Measurements from ENCODE around the gene ACVR2A.
A peak's percentile ranks its signal among the peaks of the same experiment; 100 is the strongest.

ACVR2A gene

DNA sequence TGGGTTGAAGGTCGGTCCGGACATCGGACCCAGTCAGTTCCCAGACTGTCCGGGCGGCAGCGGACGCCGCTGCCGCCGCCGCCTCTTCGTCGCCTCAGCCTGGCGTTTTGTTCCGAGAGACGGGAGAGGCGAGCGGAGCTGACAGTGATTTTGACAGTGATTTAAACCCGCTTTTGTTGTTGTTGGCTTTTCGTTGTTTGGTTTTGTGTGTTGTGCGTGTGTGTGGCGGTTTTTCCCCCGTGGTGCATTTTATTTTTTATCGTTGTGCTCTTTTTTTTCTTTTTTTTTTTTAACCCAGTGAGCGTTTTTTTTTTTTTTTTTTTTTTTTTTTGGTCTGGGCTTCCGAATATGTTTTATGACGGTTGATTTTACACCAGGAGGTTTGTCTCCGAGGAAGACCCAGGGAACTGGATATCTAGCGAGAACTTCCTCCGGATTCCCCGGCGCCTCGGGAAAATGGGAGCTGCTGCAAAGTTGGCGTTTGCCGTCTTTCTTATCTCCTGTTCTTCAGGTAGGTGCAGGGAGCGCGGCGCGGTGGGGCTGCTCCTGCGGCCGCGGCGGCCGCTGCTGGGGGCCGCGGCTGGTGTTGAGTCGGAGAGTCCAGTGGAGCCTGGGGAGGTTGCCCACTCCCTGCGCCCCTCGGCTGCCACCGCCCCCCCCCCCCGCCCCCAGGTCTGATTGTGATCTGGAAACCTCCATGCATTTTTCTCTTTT, at the start of gene ACVR2A:
Gene ACVR2A (plus strand): TSS at position 333 of the 714 bp plus-strand sequence. CDS start 124 bp downstream, at position 457.
- H3K27ac Mint-ChIP-seq: peak within 1 kb of the TSS; percentile 75
- peaks cover 68% of the 10 kb centered on the region for H3K27me3 Mint-ChIP-seq (ENCODE audit: low read depth)
- peaks cover 21% of the 10 kb centered on the region for H3K4me1 Mint-ChIP-seq (ENCODE audit: low read depth)
- H3K9me3 Mint-ChIP-seq: no peaks in the 10 kb centered on the region
- peak within 1 kb of the TSS; percentile 89 for H3K4me3 Mint-ChIP-seq
- no peaks in the 10 kb centered on the region for H3K36me3 Mint-ChIP-seq (ENCODE audit: low read depth)

DNA sequence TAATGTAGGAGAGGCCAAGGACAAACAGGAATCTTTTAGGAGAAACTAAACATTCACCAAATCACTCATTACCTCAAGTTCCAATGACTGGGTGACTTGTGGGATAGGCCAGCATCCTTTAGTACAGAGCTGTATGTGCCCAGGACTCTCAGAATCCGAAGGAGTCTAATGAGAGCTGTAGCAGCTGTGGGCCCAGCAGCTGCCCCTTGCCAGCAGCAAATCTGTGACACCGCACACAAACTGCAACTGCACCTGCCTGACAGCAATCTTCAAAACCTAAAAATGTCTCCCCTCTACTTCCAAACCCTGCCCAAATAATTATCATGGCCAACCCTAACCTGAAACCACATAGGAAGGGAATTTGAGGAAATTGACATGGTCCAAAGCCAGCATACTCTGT, 44.5 kb upstream of the ACVR2A start:
- no peaks in the 10 kb centered on the region for H3K36me3 Mint-ChIP-seq (ENCODE audit: low read depth)
- no peak overlapping the region for H3K27ac Mint-ChIP-seq
- peaks cover 3% of the 10 kb centered on the region for H3K9me3 Mint-ChIP-seq
- H3K27me3 Mint-ChIP-seq (ENCODE audit: low read depth): no peaks in the 10 kb centered on the region
- peaks cover 10% of the 10 kb centered on the region for H3K4me1 Mint-ChIP-seq (ENCODE audit: low read depth)
- no peak overlapping the region for H3K4me3 Mint-ChIP-seq

DNA sequence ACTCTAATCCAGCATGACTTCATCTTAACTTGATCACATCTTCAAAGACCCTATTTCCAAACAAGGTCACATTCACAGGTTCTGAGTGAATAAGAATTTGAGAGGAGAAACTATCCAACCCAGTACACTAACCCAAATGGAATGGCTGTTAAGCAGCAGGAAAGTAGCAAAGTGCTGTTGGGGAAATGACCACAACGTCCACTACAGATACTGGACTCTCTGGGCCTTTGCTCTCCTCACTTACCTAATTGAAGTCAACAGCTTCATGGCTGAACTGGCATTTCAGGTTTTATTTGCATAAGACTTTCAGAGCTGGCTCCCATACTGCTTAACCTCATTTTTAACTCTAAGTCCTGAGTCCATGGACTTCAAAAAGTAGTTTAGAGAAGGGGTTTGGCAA, 38.0 kb upstream of the ACVR2A start:
- H3K9me3 Mint-ChIP-seq: peaks cover 4% of the 10 kb centered on the region
- H3K27ac Mint-ChIP-seq: no peak overlapping the region
- H3K27me3 Mint-ChIP-seq (ENCODE audit: low read depth): peaks cover 8% of the 10 kb centered on the region
- H3K4me1 Mint-ChIP-seq (ENCODE audit: low read depth): no peaks in the 10 kb centered on the region
- no peak overlapping the region for H3K4me3 Mint-ChIP-seq
- no peaks in the 10 kb centered on the region for H3K36me3 Mint-ChIP-seq (ENCODE audit: low read depth)

DNA sequence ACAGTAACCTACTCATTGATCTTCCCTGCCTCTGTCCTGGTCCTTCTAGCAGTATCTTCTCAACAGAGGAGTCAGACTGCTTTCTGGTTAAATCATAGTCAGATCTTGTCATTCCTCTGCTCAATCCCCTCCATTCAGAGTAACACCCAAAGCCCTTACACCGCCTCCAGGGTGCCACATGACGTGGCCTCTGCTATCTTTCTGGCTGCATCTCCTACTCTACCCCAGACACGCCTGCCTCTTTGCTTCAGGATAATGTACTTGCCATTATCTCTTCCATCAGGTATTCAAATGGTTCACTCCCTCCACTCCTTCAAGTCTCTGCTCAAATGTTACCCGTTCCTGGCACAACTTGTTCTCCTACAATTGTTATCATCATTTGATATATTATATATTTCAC, 36.3 kb upstream of the ACVR2A start:
- Mint-ChIP-seq H3K36me3 (ENCODE audit: low read depth) (no peaks in the 10 kb centered on the region), H3K9me3 (peaks cover 4% of the 10 kb centered on the region), H3K27me3 (ENCODE audit: low read depth) (peaks cover 8% of the 10 kb centered on the region), H3K27ac (no peak overlapping the region), H3K4me1 (ENCODE audit: low read depth) (no peaks in the 10 kb centered on the region), H3K4me3 (no peak overlapping the region)

DNA sequence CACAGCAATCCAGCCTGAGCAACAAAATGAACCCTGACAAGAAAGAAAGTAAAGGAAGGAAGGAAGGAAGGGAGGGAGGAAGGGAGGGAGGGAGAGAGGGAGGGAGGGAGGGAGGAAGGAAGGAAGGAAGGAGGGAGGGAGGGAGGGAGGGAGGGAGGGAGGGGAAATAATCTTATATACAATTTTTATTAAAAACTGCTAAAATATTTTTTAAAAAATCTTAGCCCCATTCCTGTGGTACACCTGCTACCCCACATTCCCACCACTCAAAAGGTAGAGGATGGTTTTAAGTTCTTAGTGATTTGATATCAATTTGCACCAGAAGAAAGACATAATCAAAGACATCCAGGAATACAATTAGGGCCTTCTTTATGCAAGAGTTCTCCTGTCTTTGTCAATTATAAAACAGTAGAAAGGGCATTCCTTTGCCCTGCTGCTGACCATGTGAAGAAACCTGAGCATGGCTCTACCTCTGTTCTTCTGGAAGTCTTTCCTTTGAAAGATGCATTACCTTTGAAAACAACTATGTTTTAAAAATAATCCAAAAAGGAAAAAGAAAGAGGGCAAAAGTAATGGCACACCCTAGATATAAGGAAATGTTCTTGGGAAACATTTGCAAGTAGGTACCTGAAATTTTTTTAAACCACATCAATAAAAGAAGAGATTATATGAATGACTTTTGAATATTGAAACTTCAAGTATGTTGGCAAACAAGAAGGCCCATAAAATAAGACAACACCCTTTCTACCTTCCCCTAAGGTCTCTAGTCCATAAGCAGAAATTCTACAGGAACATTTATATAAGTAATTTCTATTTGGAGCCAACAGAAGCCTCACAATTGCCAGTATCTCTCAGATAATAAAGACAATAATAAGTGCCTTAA, 33.7 kb upstream of the ACVR2A start:
- H3K27ac Mint-ChIP-seq: no peak overlapping the region
- peaks cover 8% of the 10 kb centered on the region for H3K27me3 Mint-ChIP-seq (ENCODE audit: low read depth)
- H3K36me3 Mint-ChIP-seq (ENCODE audit: low read depth): no peaks in the 10 kb centered on the region
- peaks cover 4% of the 10 kb centered on the region for H3K9me3 Mint-ChIP-seq
- H3K4me3 Mint-ChIP-seq: no peak overlapping the region
- no peaks in the 10 kb centered on the region for H3K4me1 Mint-ChIP-seq (ENCODE audit: low read depth)

DNA sequence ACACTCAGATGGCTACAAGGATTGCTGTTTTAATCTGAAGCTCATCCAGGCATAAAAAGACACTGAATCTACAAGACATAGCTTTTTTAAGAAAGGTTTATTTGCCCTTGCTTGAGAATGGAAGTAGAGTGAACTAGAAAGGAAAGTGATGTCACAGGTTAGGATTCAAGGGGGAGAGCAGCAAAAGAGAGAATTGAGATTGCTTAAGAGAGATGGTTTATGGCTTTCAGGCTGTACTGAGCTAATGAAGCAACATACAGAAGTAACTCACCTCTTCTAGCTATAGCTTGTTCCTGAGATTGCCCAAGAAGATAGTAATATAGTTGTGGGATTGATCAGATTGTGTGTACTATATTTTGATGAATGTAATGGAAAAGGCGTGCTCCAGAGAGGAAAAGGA, 26.1 kb upstream of the ACVR2A start:
- no peaks in the 10 kb centered on the region for H3K9me3 Mint-ChIP-seq
- no peaks in the 10 kb centered on the region for H3K4me1 Mint-ChIP-seq (ENCODE audit: low read depth)
- H3K27ac Mint-ChIP-seq: no peak overlapping the region
- no peak overlapping the region for H3K4me3 Mint-ChIP-seq
- H3K36me3 Mint-ChIP-seq (ENCODE audit: low read depth): no peaks in the 10 kb centered on the region
- H3K27me3 Mint-ChIP-seq (ENCODE audit: low read depth): peaks cover 22% of the 10 kb centered on the region

DNA sequence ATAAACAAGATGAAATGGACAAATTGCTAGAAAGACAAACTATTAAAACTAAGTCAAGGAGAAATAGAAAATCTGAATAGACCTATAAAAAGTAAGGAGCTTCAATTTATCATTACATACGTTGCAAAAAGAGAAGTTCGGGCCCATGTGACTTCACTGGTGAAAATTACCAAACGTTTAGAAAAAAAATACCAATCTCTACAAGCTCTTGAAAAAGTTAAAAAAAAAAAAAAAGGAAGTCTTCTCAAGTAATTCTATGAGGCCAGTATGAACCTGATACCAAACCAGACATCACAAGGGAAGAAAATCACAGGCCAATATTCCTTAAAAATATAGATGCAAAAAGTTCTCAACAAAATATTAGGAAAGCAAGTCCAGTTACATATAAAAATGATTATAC, 20.2 kb upstream of the ACVR2A start:
- no peaks in the 10 kb centered on the region for H3K9me3 Mint-ChIP-seq
- no peak overlapping the region for H3K27ac Mint-ChIP-seq

DNA sequence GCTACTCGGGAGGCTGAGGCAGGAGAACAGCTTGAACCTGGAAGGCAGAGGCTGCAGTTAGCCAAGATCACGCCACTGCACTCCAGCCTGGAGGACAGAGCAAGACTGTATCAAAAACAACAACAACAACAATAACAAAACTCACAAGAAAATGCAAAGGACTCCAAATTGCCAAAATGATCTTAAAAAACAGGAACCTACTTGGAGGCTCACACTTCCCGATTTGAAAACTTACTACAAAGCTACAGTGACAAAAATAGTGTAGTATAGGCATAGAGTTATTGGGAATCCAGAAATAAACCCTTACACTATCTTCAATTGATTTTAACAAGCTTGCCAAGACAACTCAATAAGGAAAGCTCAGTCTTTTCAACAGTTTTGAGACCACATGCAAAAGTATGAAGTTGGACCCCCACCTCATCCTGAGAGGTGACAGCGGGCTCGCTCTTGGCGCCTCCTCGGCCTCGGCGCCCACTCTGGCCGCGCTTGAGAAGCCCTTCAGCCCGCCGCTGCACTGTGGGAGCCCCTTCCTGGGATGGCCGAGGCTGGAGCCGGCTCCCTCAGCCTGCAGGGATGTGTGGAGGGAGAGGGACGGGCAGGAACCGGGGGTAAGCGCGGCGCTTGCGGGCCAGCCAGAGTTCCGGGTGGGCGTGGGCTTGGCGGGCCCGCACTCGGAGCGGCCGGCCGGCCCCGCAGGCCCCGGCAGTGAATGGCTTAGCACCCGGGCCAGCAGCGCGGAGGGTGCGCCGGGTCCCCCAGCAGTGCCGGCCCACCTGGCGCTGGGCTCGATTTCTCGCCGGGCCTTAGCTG, 18.3 kb upstream of the ACVR2A start:
- no peak overlapping the region for H3K27ac Mint-ChIP-seq
- H3K27me3 Mint-ChIP-seq (ENCODE audit: low read depth): peaks cover 26% of the 10 kb centered on the region
- peaks cover 1% of the 10 kb centered on the region for H3K36me3 Mint-ChIP-seq (ENCODE audit: low read depth)
- no peaks in the 10 kb centered on the region for H3K4me1 Mint-ChIP-seq (ENCODE audit: low read depth)
- no peak overlapping the region for H3K4me3 Mint-ChIP-seq
- no peaks in the 10 kb centered on the region for H3K9me3 Mint-ChIP-seq

More for the DNA sequence above, 20.2 kb upstream of the ACVR2A start:
- peaks cover 1% of the 10 kb centered on the region for H3K36me3 Mint-ChIP-seq (ENCODE audit: low read depth)
- H3K4me1 Mint-ChIP-seq (ENCODE audit: low read depth): no peaks in the 10 kb centered on the region
- H3K27me3 Mint-ChIP-seq (ENCODE audit: low read depth): peaks cover 31% of the 10 kb centered on the region
- no peak overlapping the region for H3K4me3 Mint-ChIP-seq

DNA sequence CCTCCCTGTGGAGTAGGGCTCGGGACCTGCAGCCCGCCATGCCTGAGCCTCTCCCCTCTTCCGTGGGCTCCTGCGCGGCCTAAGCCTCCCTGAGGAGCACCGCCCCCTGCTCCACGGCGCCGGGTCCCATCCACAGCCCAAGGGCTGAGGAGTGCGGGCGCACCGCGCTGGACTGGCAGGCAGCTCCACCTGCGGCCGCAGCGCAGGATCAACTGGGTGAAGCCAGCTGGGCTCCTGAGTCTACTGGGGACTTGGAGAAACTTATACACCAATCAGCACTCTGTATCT, 17.8 kb upstream of the ACVR2A start:
- H3K27ac Mint-ChIP-seq: no peak overlapping the region
- H3K27me3 Mint-ChIP-seq (ENCODE audit: low read depth): peaks cover 24% of the 10 kb centered on the region
- H3K36me3 Mint-ChIP-seq (ENCODE audit: low read depth): peaks cover 1% of the 10 kb centered on the region
- H3K4me1 Mint-ChIP-seq (ENCODE audit: low read depth): no peaks in the 10 kb centered on the region
- H3K4me3 Mint-ChIP-seq: no peak overlapping the region
- no peaks in the 10 kb centered on the region for H3K9me3 Mint-ChIP-seq

DNA sequence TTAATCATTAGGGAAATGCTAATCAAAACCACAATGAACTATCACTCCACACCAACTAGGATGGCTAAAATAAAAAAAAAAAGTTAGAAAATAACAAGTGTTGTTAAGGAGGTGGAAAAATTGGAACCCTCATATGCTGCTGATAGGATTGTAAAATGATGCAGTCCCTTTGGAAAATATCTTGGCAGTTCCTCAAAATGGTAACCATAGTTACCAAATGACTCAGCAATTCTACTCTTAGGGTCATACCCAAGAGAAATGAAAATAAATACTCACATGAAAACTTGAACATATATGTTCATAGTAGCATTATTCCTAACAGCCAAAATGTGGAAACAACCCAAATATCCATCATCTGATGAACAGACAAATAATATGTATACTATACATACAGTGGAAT, 15.7 kb upstream of the ACVR2A start:
- Mint-ChIP-seq H3K27ac (no peak overlapping the region), H3K27me3 (ENCODE audit: low read depth) (peaks cover 22% of the 10 kb centered on the region), H3K9me3 (no peaks in the 10 kb centered on the region), H3K4me3 (no peak overlapping the region), H3K4me1 (ENCODE audit: low read depth) (no peaks in the 10 kb centered on the region), H3K36me3 (ENCODE audit: low read depth) (peaks cover 1% of the 10 kb centered on the region)

DNA sequence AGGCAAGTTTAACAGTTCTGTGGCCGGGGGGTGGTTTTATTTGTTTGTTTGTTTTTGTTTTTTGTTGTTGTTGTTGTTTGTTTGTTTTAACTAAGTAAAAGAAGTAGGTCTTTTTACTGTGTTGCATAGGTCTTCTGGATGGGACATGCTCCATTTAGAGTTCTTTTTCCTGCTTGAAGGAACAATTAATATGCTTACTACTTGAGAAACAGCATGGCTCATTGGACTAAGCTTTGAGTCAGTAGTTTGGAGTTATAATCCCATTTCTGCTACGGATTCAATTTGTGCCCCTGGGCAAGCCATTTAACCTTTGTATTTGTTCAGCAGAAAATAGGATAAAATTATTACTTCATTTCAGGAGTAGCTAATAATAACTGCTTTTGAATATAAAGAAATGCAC, 8.7 kb upstream of the ACVR2A start:
- Mint-ChIP-seq H3K36me3 (ENCODE audit: low read depth) (no peaks in the 10 kb centered on the region), H3K27ac (no peak overlapping the region), H3K9me3 (no peaks in the 10 kb centered on the region), H3K4me1 (ENCODE audit: low read depth) (no peaks in the 10 kb centered on the region), H3K4me3 (no peak overlapping the region), H3K27me3 (ENCODE audit: low read depth) (peaks cover 51% of the 10 kb centered on the region)

DNA sequence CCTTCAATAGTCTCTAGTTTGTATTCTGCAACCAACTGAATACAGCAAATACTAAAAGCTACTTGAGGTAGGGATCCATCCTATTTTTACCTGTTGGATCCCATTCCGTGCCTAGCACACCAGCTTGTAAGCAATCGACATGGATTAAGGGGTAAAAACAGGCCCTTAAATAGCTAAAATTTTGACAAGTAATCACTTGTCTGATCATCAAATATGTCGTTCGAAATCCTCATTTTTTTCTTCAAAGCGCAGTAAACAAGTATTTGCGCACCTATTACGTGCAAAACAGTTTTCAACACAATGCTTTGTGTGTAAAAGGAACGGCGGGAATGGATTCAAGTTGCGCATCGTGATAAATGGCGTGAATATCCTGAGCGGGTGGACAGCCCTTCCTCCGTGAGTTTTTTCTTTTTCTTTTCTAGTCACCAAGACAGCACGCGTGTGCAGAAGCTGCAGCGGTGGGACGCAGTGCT, 1.4 kb upstream of the ACVR2A start:
- Mint-ChIP-seq H3K36me3 (ENCODE audit: low read depth) (no peaks in the 10 kb centered on the region), H3K4me1 (ENCODE audit: low read depth) (peaks cover 21% of the 10 kb centered on the region), H3K27me3 (ENCODE audit: low read depth) (peaks cover 77% of the 10 kb centered on the region), H3K27ac (no peak overlapping the region), H3K4me3 (peak overlapping the region; percentile 74), H3K9me3 (no peaks in the 10 kb centered on the region)

DNA sequence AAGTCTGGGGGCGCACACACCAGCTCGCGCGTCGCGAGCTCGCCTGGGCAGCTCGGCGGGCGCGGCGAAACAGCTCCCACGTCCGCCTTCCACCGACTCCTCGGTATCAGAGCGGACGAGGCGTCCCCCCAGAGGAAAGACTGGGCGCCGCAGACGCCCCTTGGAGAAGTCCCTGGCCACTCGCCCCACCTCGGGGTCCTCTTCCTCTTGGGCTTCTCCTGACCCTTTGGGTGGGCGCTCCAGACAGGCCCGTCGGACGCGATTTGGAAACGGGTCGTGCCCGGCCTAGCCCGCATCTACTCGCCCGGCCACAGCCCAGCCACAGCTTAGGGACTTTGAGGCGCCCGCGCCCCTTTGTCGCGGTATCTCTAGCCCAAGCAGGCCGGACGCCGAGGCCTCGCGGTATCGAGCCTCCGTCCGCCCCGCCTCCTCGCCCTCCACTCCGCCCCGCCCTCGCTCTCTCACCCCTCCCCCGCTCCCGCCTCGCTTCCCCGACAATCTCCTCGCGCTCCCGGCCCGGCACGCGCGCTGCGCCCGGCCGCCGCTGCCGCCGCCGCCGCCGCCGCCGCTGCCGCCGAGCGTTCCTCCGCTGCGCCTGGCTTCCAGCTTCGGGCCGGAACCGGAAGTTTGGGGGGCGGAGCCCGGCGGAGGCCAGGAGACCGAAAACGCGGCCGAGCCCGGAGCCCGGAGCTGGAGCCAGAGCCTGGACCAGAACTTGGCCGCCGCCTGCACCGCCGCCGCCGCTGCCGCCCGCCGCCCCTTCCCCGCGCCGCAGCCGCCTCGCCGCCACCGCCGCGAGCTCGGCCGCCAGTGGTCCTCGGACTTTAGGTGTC, 749 bp upstream of the ACVR2A start:
- H3K9me3 Mint-ChIP-seq: no peaks in the 10 kb centered on the region
- no peaks in the 10 kb centered on the region for H3K36me3 Mint-ChIP-seq (ENCODE audit: low read depth)
- H3K27ac Mint-ChIP-seq: peak overlapping the region; percentile 75
- H3K27me3 Mint-ChIP-seq (ENCODE audit: low read depth): peaks cover 74% of the 10 kb centered on the region
- peaks cover 21% of the 10 kb centered on the region for H3K4me1 Mint-ChIP-seq (ENCODE audit: low read depth)
- H3K4me3 Mint-ChIP-seq: peak overlapping the region; percentile 86
